HCT116 (cell line): ENCODE data around the gene ERMARD. TPM values are rescaled to one million over a fixed set of nuclear protein-coding genes. Genes with fewer than 3 reads are reported as not detected.

ENCODE experiments used
- ATAC-seq: fragments of 200-7000 bp; cut with Tn5 transposase; 2 replicates; pipeline ENCODE4 v1.9.1; 2020; ENCODE audit warnings: mild to moderate bottlenecking, moderate library complexity
- BruUV-seq: library from RNA; stranded (reverse); fragments of 400-500 nt; replicated peaks from 2 replicates; lab custom pipeline; 2021; lab: Mats Ljungman, UMichigan
- CTCF ChIA-PET: fragments of 300-600 bp; sonication (Branson Sonifier 250); formaldehyde crosslinking; loops from one replicate; lab custom pipeline; 2021; ENCODE audit warnings: antibody characterized with exemption; lab: Charles Lee
- POLR2A ChIA-PET: fragments of 300-600, 350-600 bp; sonication (Branson Sonifier 250); formaldehyde crosslinking; loops from one replicate; lab custom pipeline; 2021; ENCODE audit warnings: antibody characterized with exemption; lab: Charles Lee
- RAD21 ChIA-PET, 2 experiments: fragments of 300-600 bp; sonication (Branson Sonifier 250); formaldehyde crosslinking; loops; one replicate each; lab custom pipeline; 2023; ENCODE audit warnings: low total read pairs in 2 of 2; ENCODE audit not compliant: uncharacterized antibody in 2 of 2, unreplicated experiment in 2 of 2, low non-redundant PET in 1 of 2; lab: Charles Lee
- DNase-seq: peaks from one replicate; pipeline ENCODE4 v3.0.0-alpha.2; 2010; ENCODE audit warnings: low read depth, low spot score
- H2AFZ ChIP-seq: fragments of 200-600 bp; shearing (Covaris generic), sonication (generic); 2 replicates; pipeline ENCODE4 v1.6.1; 2017; ENCODE audit warnings: low read depth, mixed run types, mixed read lengths, antibody characterized with exemption, low read length; ENCODE audit not compliant: poor library complexity, severe bottlenecking
- H3K27ac ChIP-seq: 2 replicates; pipeline ENCODE4 v1.5.1; 2012; ENCODE audit warnings: low read depth, low read length
- H3K27me3 ChIP-seq: fragments of 200-600 bp; sonication (generic); 2 replicates; pipeline ENCODE4 v1.6.1; 2016; ENCODE audit warnings: mixed run types, low read length, mixed read lengths; ENCODE audit not compliant: insufficient read depth
- H3K36me3 ChIP-seq, 2 experiments: fragments of 200-500 bp in 1 of 2; fragments of 200-600 bp in 1 of 2; sonication (Bioruptor generic) in 1 of 2; sonication (generic) in 1 of 2; 2 replicates each; pipeline versions ENCODE4 v1.5.1 to v1.6.1; 2014 to 2016; ENCODE audit warnings: low read length in 2 of 2, inconsistent platforms in 1 of 2, mixed read lengths in 1 of 2, mixed run types in 1 of 2; ENCODE audit not compliant: insufficient read depth in 2 of 2, control insufficient read depth in 1 of 2
- H3K4me1 ChIP-seq, 2 experiments: fragments of 200-600 bp in 1 of 2; sonication (generic) in 1 of 2; 2 replicates each; pipeline versions ENCODE4 v1.5.1 to v1.6.1; 2012 to 2017; ENCODE audit warnings: low read length in 2 of 2, inconsistent platforms in 1 of 2, mild to moderate bottlenecking in 1 of 2, mixed read lengths in 1 of 2, mixed run types in 1 of 2, moderate library complexity in 1 of 2; ENCODE audit not compliant: insufficient read depth in 2 of 2, control insufficient read depth in 1 of 2
- H3K4me2 ChIP-seq: fragments of 200-600 bp; sonication (generic); 2 replicates; pipeline ENCODE4 v1.6.1; 2017; ENCODE audit warnings: mixed run types, low read length, mixed read lengths
- H3K4me3 ChIP-seq, 2 experiments: fragments of 200-600 bp in 1 of 2; sonication (generic) in 1 of 2; replicated peaks in 1 of 2; 2 replicates each; pipeline ENCODE4 v1.5.1; 2011 to 2016; ENCODE audit warnings: low read length in 2 of 2, control low read depth in 1 of 2, low read depth in 1 of 2, mild to moderate bottlenecking in 1 of 2, mixed read lengths in 1 of 2, mixed run types in 1 of 2
- H3K79me2 ChIP-seq: fragments of 200-600 bp; sonication (generic); 2 replicates; pipeline ENCODE4 v1.6.1; 2017; ENCODE audit warnings: mild to moderate bottlenecking, mixed run types, low read length, moderate library complexity, mixed read lengths; ENCODE audit not compliant: insufficient read depth
- H3K9ac ChIP-seq: fragments of 200-600 bp; sonication (generic); 2 replicates; pipeline ENCODE4 v1.6.1; 2016; ENCODE audit warnings: low read length, mixed read lengths
- H3K9me2 ChIP-seq: fragments of 200-600 bp; sonication (generic), shearing (Covaris generic); 2 replicates; pipeline ENCODE4 v1.6.1; 2017; ENCODE audit warnings: mixed run types, mild to moderate bottlenecking, moderate library complexity; ENCODE audit not compliant: insufficient read depth
- H3K9me3 ChIP-seq, 2 experiments: fragments of 200-500 bp in 1 of 2; fragments of 200-600 bp in 1 of 2; sonication (Bioruptor generic) in 1 of 2; sonication (generic) in 1 of 2; 2 replicates each; pipeline ENCODE4 v1.6.1; 2014 to 2017; ENCODE audit warnings: low read length in 2 of 2, mixed read lengths in 2 of 2, inconsistent platforms in 1 of 2, low read depth in 1 of 2, mild to moderate bottlenecking in 1 of 2, mixed run types in 1 of 2, moderate library complexity in 1 of 2; ENCODE audit not compliant: control insufficient read depth in 1 of 2, insufficient read depth in 1 of 2
- H4K20me1 ChIP-seq: fragments of 200-600 bp; sonication (generic), shearing (Covaris generic); 2 replicates; pipeline ENCODE4 v1.6.1; 2017; ENCODE audit warnings: mixed run types, mild to moderate bottlenecking, moderate library complexity; ENCODE audit not compliant: insufficient read depth
- CEBPB ChIP-seq: IDR thresholded peaks from 2 replicates; pipeline ENCODE4 v1.6.1; 2012; ENCODE audit warnings: low read depth
- ELF1 ChIP-seq: IDR thresholded peaks from 2 replicates; pipeline ENCODE4 v1.6.1; 2012; ENCODE audit warnings: low read depth, borderline replicate concordance
- EZH2phosphoT487 ChIP-seq: fragments of 200-600 bp; IDR thresholded peaks from 2 replicates; pipeline ENCODE4 v1.6.1; 2018; ENCODE audit warnings: antibody characterized with exemption, borderline replicate concordance
- FOSL1 ChIP-seq: IDR thresholded peaks from 2 replicates; pipeline ENCODE4 v1.6.1; 2012; ENCODE audit warnings: low read depth
- JUND ChIP-seq: IDR thresholded peaks from 2 replicates; pipeline ENCODE4 v1.6.1; 2012
- POLR2AphosphoS5 ChIP-seq: IDR thresholded peaks from 2 replicates; pipeline ENCODE4 v1.6.1; 2011; ENCODE audit warnings: mild to moderate bottlenecking, low read depth, low read length, moderate library complexity
- SRF ChIP-seq: IDR thresholded peaks from 2 replicates; pipeline ENCODE4 v1.6.1; 2012; ENCODE audit warnings: low read depth
- YY1 ChIP-seq: IDR thresholded peaks from 2 replicates; pipeline ENCODE4 v1.6.1; 2011; ENCODE audit warnings: low read length, low read depth, moderate library complexity, mild to moderate bottlenecking; ENCODE audit not compliant: insufficient replicate concordance; ENCODE audit errors: extremely low read depth
- ZFX ChIP-seq: fragments of 450-650 bp; IDR thresholded peaks from 2 replicates; pipeline ENCODE4 v1.6.1; 2017
- intact Hi-C: fragments of 100-400 bp; cut with micrococcal nuclease; formaldehyde crosslinking; loops from 2 replicates; pipeline ENCODE4 v1.10.0; 2022
- total RNA-seq: library from RNA; stranded (reverse); gene quantifications from one replicate; pipeline ENCODE4 v1.2.1, GENCODE V29; 2021; ENCODE audit not compliant: unreplicated experiment
- TF ChIP-seq, protein P1 (sequence below): IDR thresholded peaks from 2 replicates; pipeline ENCODE4 v1.6.1; 2012
- TF ChIP-seq, protein P2 (sequence below): IDR thresholded peaks from 2 replicates; pipeline ENCODE4 v1.6.1; 2011; ENCODE audit warnings: mild to moderate bottlenecking, low read length, moderate library complexity; ENCODE audit not compliant: insufficient replicate concordance; ENCODE audit errors: extremely low read depth

Gene ERMARD
- total RNA-seq, 1 experiment from 2014 or later = 24.7 TPM

DNA sequence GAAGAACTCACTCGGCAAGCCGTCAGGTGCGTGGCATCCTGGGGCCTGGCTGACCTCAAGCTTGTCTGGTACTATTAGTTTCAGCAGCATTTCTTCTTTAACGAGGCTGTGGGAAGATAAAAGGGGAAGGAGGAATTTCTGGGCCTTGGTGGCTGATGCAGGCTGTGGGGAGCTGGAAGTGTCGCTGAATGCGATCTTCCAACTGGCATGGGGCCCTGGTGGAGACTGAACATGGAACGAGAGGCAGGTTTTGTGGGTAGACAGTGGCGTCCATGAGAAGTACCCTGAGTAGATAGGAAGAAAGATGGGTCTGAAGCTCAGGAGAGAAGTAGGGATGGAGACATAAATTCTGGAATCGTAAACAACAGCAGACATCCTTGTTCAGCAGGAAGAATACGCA, 23.9 kb downstream of the ERMARD start:
- no peak overlapping the region for H2AFZ ChIP-seq
- H3K4me3 ChIP-seq = no peak overlapping the region
- H3K9ac ChIP-seq = no peak overlapping the region
- H3K9me2 ChIP-seq = no peaks in the 10 kb centered on the region
- ChIA-PET RAD21 (no interaction called here), CTCF (no interaction called here), POLR2A (no interaction called here)
- H3K36me3 ChIP-seq = no peaks in the 10 kb centered on the region; a peak in 1 of 4 replicates
- no peaks in the 10 kb centered on the region for H3K27me3 ChIP-seq
- DNase-seq = no peak
- no peaks in the 10 kb centered on the region for H4K20me1 ChIP-seq
- intact Hi-C loops = no loop called here
- no peak overlapping the region for H3K27ac ChIP-seq
- H3K4me1 ChIP-seq = no peaks in the 10 kb centered on the region
- no peaks in the 10 kb centered on the region for H3K9me3 ChIP-seq
- H3K79me2 ChIP-seq = no peaks in the 10 kb centered on the region
- TF ChIP-seq ELF1 (no peak), FOSL1 (no peak), ZFX (no peak), EZH2phosphoT487 (no peak), JUND (no peak), SRF (no peak), YY1 (no peak), CEBPB (no peak), POLR2AphosphoS5 (no peak)
- TF ChIP-seq, protein P1, sequence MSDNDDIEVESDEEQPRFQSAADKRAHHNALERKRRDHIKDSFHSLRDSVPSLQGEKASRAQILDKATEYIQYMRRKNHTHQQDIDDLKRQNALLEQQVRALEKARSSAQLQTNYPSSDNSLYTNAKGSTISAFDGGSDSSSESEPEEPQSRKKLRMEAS = no peak
- TF ChIP-seq, protein P2, sequence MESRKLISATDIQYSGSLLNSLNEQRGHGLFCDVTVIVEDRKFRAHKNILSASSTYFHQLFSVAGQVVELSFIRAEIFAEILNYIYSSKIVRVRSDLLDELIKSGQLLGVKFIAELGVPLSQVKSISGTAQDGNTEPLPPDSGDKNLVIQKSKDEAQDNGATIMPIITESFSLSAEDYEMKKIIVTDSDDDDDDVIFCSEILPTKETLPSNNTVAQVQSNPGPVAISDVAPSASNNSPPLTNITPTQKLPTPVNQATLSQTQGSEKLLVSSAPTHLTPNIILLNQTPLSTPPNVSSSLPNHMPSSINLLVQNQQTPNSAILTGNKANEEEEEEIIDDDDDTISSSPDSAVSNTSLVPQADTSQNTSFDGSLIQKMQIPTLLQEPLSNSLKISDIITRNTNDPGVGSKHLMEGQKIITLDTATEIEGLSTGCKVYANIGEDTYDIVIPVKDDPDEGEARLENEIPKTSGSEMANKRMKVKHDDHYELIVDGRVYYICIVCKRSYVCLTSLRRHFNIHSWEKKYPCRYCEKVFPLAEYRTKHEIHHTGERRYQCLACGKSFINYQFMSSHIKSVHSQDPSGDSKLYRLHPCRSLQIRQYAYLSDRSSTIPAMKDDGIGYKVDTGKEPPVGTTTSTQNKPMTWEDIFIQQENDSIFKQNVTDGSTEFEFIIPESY = no peak
- no peak overlapping the region for H3K4me2 ChIP-seq
- ATAC-seq = no peak
- BruUV-seq = no TSS peak
